HepG2 (cell line): Measurements from ENCODE around the gene HNRNPC. TPM values are rescaled to one million over a fixed set of nuclear protein-coding genes. Genes with fewer than 3 reads are reported as not detected.

Experiments
- AGO2 ChIP-seq: fragments of 200-400 bp; formaldehyde crosslinking; optimal IDR thresholded peaks from 2 replicates; pipeline ENCODE3; 2017; ENCODE audit warnings: mild to moderate bottlenecking, low read depth, low read length, moderate library complexity
- CHD2 ChIP-seq: IDR thresholded peaks from 2 replicates; pipeline ENCODE4 v1.6.1; 2011; ENCODE audit warnings: low read depth, low read length, improper control_type of control experiment
- CREB3 ChIP-seq: sonication (generic); formaldehyde crosslinking; IDR thresholded peaks from 2 replicates; pipeline ENCODE4 v1.5.0; 2020; ENCODE audit warnings: missing genetic modification reagents
- GATAD2A ChIP-seq: IDR thresholded peaks from 2 replicates; pipeline ENCODE4 v1.6.1; 2016
- HMG20A ChIP-seq: IDR thresholded peaks from 2 replicates; pipeline ENCODE4 v1.6.1; 2016; ENCODE audit warnings: borderline replicate concordance
- KDM2A ChIP-seq: sonication (generic); formaldehyde crosslinking; IDR thresholded peaks from 2 replicates; pipeline ENCODE4 v1.4.0; 2020; ENCODE audit warnings: low read depth, missing genetic modification reagents, borderline replicate concordance
- MAFK ChIP-seq, 2 experiments: IDR thresholded peaks in 1 of 2; conservative IDR thresholded peaks in 1 of 2; 2 replicates each; pipeline ENCODE4 v1.6.1; 2011; ENCODE audit warnings: improper control_type of control experiment in 2 of 2, low read length in 2 of 2
- MAZ ChIP-seq, 2 experiments: sonication (generic) in 1 of 2; formaldehyde crosslinking in 1 of 2; IDR thresholded peaks; 2 replicates each; pipeline versions ENCODE4 v1.5.0 to v1.6.1; 2012 to 2020; ENCODE audit warnings: low read depth in 2 of 2, mild to moderate bottlenecking in 2 of 2, borderline replicate concordance in 1 of 2, improper control_type of control experiment in 1 of 2, low read length in 1 of 2, missing genetic modification reagents in 1 of 2, moderate library complexity in 1 of 2
- POGK ChIP-seq: sonication (generic); formaldehyde crosslinking; conservative IDR thresholded peaks from 2 replicates; pipeline ENCODE4 v1.8.0; 2022; ENCODE audit warnings: mild to moderate bottlenecking, moderate library complexity, missing genetic modification reagents
- RAD21 ChIP-seq: fragments of 450-650 bp; formaldehyde crosslinking; IDR thresholded peaks from 2 replicates; pipeline ENCODE4 v1.5.0; 2020; ENCODE audit warnings: mild to moderate bottlenecking
- RBAK ChIP-seq: sonication (generic); formaldehyde crosslinking; IDR thresholded peaks from 2 replicates; pipeline ENCODE4 v1.5.1; 2020; ENCODE audit warnings: mild to moderate bottlenecking, missing genetic modification reagents
- RBM22 ChIP-seq: fragments of 200-400 bp; formaldehyde crosslinking; optimal IDR thresholded peaks from 2 replicates; pipeline ENCODE3; 2017; ENCODE audit warnings: mild to moderate bottlenecking, low read length, moderate library complexity
- RFX1 ChIP-seq: fragments of 450-650 bp; IDR thresholded peaks from 2 replicates; pipeline ENCODE4 v1.6.1; 2017
- SOX13 ChIP-seq, 3 experiments: fragments of 450-650 bp in 1 of 3; sonication (generic) in 1 of 3; formaldehyde crosslinking in 1 of 3; IDR thresholded peaks in 2 of 3; conservative IDR thresholded peaks in 1 of 3; 2 replicates each; pipeline versions ENCODE4 v1.5.0 to v1.6.1; 2016 to 2020; ENCODE audit warnings: antibody characterized with exemption in 1 of 3, mild to moderate bottlenecking in 1 of 3, missing compliant biosample characterization in 1 of 3, missing genetic modification reagents in 1 of 3, moderate library complexity in 1 of 3
- THYN1 ChIP-seq: sonication (generic); formaldehyde crosslinking; IDR thresholded peaks from 2 replicates; pipeline ENCODE4 v1.8.1; 2023; ENCODE audit warnings: low read depth, mild to moderate bottlenecking, moderate library complexity, missing genetic modification reagents, borderline replicate concordance
- U2AF1 ChIP-seq: fragments of 200-400 bp; formaldehyde crosslinking; optimal IDR thresholded peaks from 2 replicates; pipeline ENCODE3; 2017; ENCODE audit warnings: mild to moderate bottlenecking, low read depth, low read length
- YEATS2 ChIP-seq: sonication (generic); formaldehyde crosslinking; IDR thresholded peaks from 2 replicates; pipeline ENCODE4 v1.4.0; 2020; ENCODE audit warnings: missing genetic modification reagents, borderline replicate concordance
- ZFP36L1 ChIP-seq: sonication (generic); formaldehyde crosslinking; IDR thresholded peaks from 2 replicates; pipeline ENCODE4 v1.8.0; 2022; ENCODE audit warnings: mild to moderate bottlenecking, missing genetic modification reagents, moderate library complexity
- ZMYM4 ChIP-seq: sonication (generic); formaldehyde crosslinking; IDR thresholded peaks from 2 replicates; pipeline ENCODE4 v1.8.1; 2023; ENCODE audit warnings: mild to moderate bottlenecking, missing genetic modification reagents
- ZNF350 ChIP-seq: sonication (generic); formaldehyde crosslinking; IDR thresholded peaks from 2 replicates; pipeline ENCODE4 v1.4.0; 2020; ENCODE audit warnings: mild to moderate bottlenecking, low read depth, missing genetic modification reagents, borderline replicate concordance
- ZNF792 ChIP-seq: IDR thresholded peaks from 2 replicates; pipeline ENCODE4 v1.6.1; 2016
- ZNF841 ChIP-seq: sonication (generic); formaldehyde crosslinking; IDR thresholded peaks from 2 replicates; pipeline ENCODE4 v1.8.1; 2023; ENCODE audit warnings: missing genetic modification reagents, borderline replicate concordance
- ZNF891 ChIP-seq: sonication (generic); formaldehyde crosslinking; IDR thresholded peaks from 2 replicates; pipeline ENCODE4 v1.5.0; 2020; ENCODE audit warnings: mild to moderate bottlenecking, missing genetic modification reagents
- polyA plus RNA-seq, 8 experiments: library from polyadenylated mRNA; depleted of rRNA in 3 of 8; stranded (reverse) in 7 of 8; unstranded in 1 of 8; fragments of >200 nt; fragmentation: Illumina TruSeq in 4 of 8; extraction: Trizol in 4 of 8; gene quantifications; 2 replicates each; pipeline versions ENCODE4 v1.2.1 to v1.2.3, GENCODE V29; 2011 to 2016; ENCODE audit warnings: low read depth in 4 of 8, missing spikeins in 1 of 8, mixed read lengths in 1 of 8; ENCODE audit not compliant: insufficient read depth in 1 of 8
- total RNA-seq, 5 experiments: library from RNA; depleted of rRNA; stranded (reverse); fragments of >200 nt; fragmentation: Illumina TruSeq; extraction: Trizol; gene quantifications; 2 replicates each; pipeline ENCODE4 v1.2.3, GENCODE V29; 2016; ENCODE audit warnings: low read depth in 1 of 5
- TF ChIP-seq, protein P1 (sequence below): sonication (generic); formaldehyde crosslinking; conservative IDR thresholded peaks from 2 replicates; pipeline ENCODE4 v1.8.1; 2023; ENCODE audit warnings: missing genetic modification reagents
- TF ChIP-seq, protein P2 (sequence below): sonication (generic); formaldehyde crosslinking; IDR thresholded peaks from 2 replicates; pipeline ENCODE4 v1.4.0; 2020; ENCODE audit warnings: missing genetic modification reagents

HNRNPC gene
- total and polyA plus RNA-seq, 2 of the 13 experiments (the other 11 are each of a cell fraction or from before 2014, with no cell fraction given): 628 to 1,099 TPM

- TF ChIP-seq MAZ (IDR thresholded peaks at IDR 0.05; ENCODE audit: borderline replicate concordance, low read depth, low read length) (no peak), MAZ (CRISPR knock-in tag; IDR thresholded peaks at IDR 0.05; ENCODE audit: low read depth) (no peak), THYN1 (no peak), SOX13 (IDR thresholded peaks at IDR 0.05) (no peak), SOX13 (CRISPR knock-in tag; conservative IDR thresholded peaks at IDR 0.05 in 1 of 2, IDR thresholded peaks at IDR 0.05 in 1 of 2) (0 out of 4 replicates have a peak, but pooled peaks of 1 of the 2 experiments have one; percentile 79), ZNF350 (CRISPR knock-in tag) (no peak), ZNF792 (CRISPR knock-in tag) (no peak), RBAK (no peak), CREB3 (CRISPR knock-in tag) (no peak), RBM22 (peak; percentile 63), RFX1 (no peak), POGK (CRISPR knock-in tag) (no peak), MAFK (conservative IDR thresholded peaks at IDR 0.05 in 1 of 2, IDR thresholded peaks at IDR 0.05 in 1 of 2; ENCODE audit: low read length in 2 of 2) (peak; percentile 54 to 67), HMG20A (CRISPR knock-in tag) (no peak), KDM2A (CRISPR knock-in tag) (no peak), ZFP36L1 (CRISPR knock-in tag) (no peak), U2AF1 (no peak), ZNF891 (CRISPR knock-in tag) (no peak), ZMYM4 (CRISPR knock-in tag) (no peak), AGO2 (peak; percentile 22), YEATS2 (no peak), RAD21 (0 out of 2 replicates have a peak, but pooled peaks have one; percentile 20), CHD2 (no peak), ZNF841 (CRISPR knock-in tag) (no peak), GATAD2A (CRISPR knock-in tag) (0 out of 2 replicates have a peak, but pooled peaks have one; percentile 8)
- TF ChIP-seq, protein P1, sequence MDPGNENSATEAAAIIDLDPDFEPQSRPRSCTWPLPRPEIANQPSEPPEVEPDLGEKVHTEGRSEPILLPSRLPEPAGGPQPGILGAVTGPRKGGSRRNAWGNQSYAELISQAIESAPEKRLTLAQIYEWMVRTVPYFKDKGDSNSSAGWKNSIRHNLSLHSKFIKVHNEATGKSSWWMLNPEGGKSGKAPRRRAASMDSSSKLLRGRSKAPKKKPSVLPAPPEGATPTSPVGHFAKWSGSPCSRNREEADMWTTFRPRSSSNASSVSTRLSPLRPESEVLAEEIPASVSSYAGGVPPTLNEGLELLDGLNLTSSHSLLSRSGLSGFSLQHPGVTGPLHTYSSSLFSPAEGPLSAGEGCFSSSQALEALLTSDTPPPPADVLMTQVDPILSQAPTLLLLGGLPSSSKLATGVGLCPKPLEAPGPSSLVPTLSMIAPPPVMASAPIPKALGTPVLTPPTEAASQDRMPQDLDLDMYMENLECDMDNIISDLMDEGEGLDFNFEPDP (CRISPR knock-in tag): 0 out of 2 replicates have a peak, but pooled peaks have one; percentile 13
- TF ChIP-seq, protein P2, sequence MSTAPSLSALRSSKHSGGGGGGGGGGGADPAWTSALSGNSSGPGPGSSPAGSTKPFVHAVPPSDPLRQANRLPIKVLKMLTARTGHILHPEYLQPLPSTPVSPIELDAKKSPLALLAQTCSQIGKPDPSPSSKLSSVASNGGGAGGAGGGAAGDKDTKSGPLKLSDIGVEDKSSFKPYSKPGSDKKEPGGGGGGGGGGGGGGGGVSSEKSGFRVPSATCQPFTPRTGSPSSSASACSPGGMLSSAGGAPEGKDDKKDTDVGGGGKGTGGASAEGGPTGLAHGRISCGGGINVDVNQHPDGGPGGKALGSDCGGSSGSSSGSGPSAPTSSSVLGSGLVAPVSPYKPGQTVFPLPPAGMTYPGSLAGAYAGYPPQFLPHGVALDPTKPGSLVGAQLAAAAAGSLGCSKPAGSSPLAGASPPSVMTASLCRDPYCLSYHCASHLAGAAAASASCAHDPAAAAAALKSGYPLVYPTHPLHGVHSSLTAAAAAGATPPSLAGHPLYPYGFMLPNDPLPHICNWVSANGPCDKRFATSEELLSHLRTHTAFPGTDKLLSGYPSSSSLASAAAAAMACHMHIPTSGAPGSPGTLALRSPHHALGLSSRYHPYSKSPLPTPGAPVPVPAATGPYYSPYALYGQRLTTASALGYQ (CRISPR knock-in tag): no peak
Observed at GRCh38 chr14:21241218-21241819, 27.9 kb downstream of the HNRNPC start (continued).
